CD8-positive, alpha-beta memory T cell (primary cell): Measurements from ENCODE around the gene ERICH3. TPM values are rescaled to one million over a fixed set of nuclear protein-coding genes. Genes with fewer than 3 reads are reported as not detected.
"Not testable (repeated sequence)": the region's sequence is repeated elsewhere in the genome, so short reads cannot be mapped to it uniquely, and the experiment has no call there.

Experiments
- CTCF ChIA-PET: fragments of 350-600 bp; sonication (Branson Sonifier 250); formaldehyde crosslinking; loops from one replicate; lab custom pipeline; 2021; ENCODE audit warnings: antibody characterized with exemption; lab: Charles Lee
- POLR2A ChIA-PET: fragments of 350-600 bp; sonication (Branson Sonifier 250); formaldehyde crosslinking; loops from one replicate; lab custom pipeline; 2021; ENCODE audit warnings: antibody characterized with exemption; lab: Charles Lee
- DNase-seq, 5 donors: peaks; one replicate each; pipeline versions ENCODE4 v3.0.0 to v3.0.0-alpha.2; 2020 to 2022; ENCODE audit warnings: mixed read lengths in 1 of 5
- H3K27ac ChIP-seq: one replicate; pipeline ENCODE4 v1.7.0; 2013; ENCODE audit warnings: low read depth, mild to moderate bottlenecking, low read length, moderate library complexity
- H3K27me3 ChIP-seq: 2 replicates; pipeline ENCODE4 v1.7.0; 2013; ENCODE audit warnings: low read length, mild to moderate bottlenecking; ENCODE audit not compliant: insufficient read depth, poor library complexity, severe bottlenecking
- H3K36me3 ChIP-seq: 2 replicates; pipeline ENCODE4 v1.7.0; 2013; ENCODE audit warnings: mild to moderate bottlenecking, low read length, moderate library complexity; ENCODE audit not compliant: insufficient read depth
- H3K4me1 ChIP-seq: 2 replicates; pipeline ENCODE4 v1.7.0; 2013; ENCODE audit warnings: mild to moderate bottlenecking, low read length, moderate library complexity; ENCODE audit not compliant: insufficient read depth
- H3K4me3 ChIP-seq: 2 replicates; pipeline ENCODE4 v1.7.0; 2013; ENCODE audit warnings: mild to moderate bottlenecking, low read length
- H3K9me3 ChIP-seq: 2 replicates; pipeline ENCODE4 v1.7.0; 2013; ENCODE audit warnings: mild to moderate bottlenecking, low read length
- H3K27ac Mint-ChIP-seq, 8 donors: one replicate each; pipeline ENCODE4 v1.8.0; 2020 to 2021; ENCODE audit warnings: mixed read lengths in 8 of 8, mild to moderate bottlenecking in 6 of 8, inconsistent platforms in 3 of 8, moderate library complexity in 3 of 8
- H3K27me3 Mint-ChIP-seq, 2 donors: one replicate each; pipeline ENCODE4 v1.8.0; 2020 to 2021; ENCODE audit warnings: mixed read lengths in 2 of 2, mild to moderate bottlenecking in 1 of 2, moderate library complexity in 1 of 2
- H3K36me3 Mint-ChIP-seq, 3 donors: one replicate each; pipeline ENCODE4 v1.8.0; 2020 to 2021; ENCODE audit warnings: mixed read lengths in 3 of 3, inconsistent platforms in 1 of 3, mild to moderate bottlenecking in 1 of 3
- H3K4me1 Mint-ChIP-seq, 3 donors: one replicate each; pipeline ENCODE4 v1.8.0; 2020 to 2021; ENCODE audit warnings: mixed read lengths in 3 of 3, inconsistent platforms in 1 of 3, mild to moderate bottlenecking in 1 of 3
- H3K4me3 Mint-ChIP-seq, 7 donors: one replicate each; pipeline ENCODE4 v1.8.0; 2020 to 2021; ENCODE audit warnings: mixed read lengths in 7 of 7, mild to moderate bottlenecking in 6 of 7, moderate library complexity in 4 of 7, inconsistent platforms in 2 of 7
- H3K9me3 Mint-ChIP-seq, 5 donors: one replicate each; pipeline ENCODE4 v1.8.0; 2020 to 2022; ENCODE audit warnings: mixed read lengths in 5 of 5, mild to moderate bottlenecking in 3 of 5, moderate library complexity in 2 of 5, inconsistent platforms in 1 of 5
- polyA plus RNA-seq: library from polyadenylated mRNA; unstranded; fragments of 300-500 nt; fragmentation: Illumina TruSeq; gene quantifications from one replicate; pipeline ENCODE4 v1.2.3, GENCODE V29; 2021
- total RNA-seq, 2 experiments: library from RNA; stranded (reverse); gene quantifications; one replicate each; pipeline ENCODE4 v1.2.3, GENCODE V29; 2021

The ERICH3 gene
- total and polyA plus RNA-seq, 3 experiments from 2014 or later: not detected

GRCh38 chr1:74677926-74678325 is 4.3 kb upstream of the ERICH3 start:
- H3K36me3 Mint-ChIP-seq: no peaks in the 10 kb centered on the region
- no peaks in the 10 kb centered on the region for H3K9me3 ChIP-seq
- POLR2A ChIA-PET: no interaction called here
- H3K9me3 Mint-ChIP-seq: no peaks in the 10 kb centered on the region
- no peak for DNase-seq
- no peaks in the 10 kb centered on the region for H3K4me1 ChIP-seq
- peaks cover 0 to 6% (median 0%) of the 10 kb centered on the region in 3 donors for H3K4me1 Mint-ChIP-seq
- H3K27ac Mint-ChIP-seq: no peak overlapping the region
- peaks cover 6% of the 10 kb centered on the region for H3K27me3 ChIP-seq
- H3K36me3 ChIP-seq: no peaks in the 10 kb centered on the region
- H3K27ac ChIP-seq: no peak overlapping the region
- no peak overlapping the region for H3K4me3 Mint-ChIP-seq
- H3K27me3 Mint-ChIP-seq: peaks cover 11 to 52% of the 10 kb centered on the region in 2 donors
- CTCF ChIA-PET: no interaction called here
- no peak overlapping the region for H3K4me3 ChIP-seq

- CTCF ChIA-PET: no interaction called here
- Mint-ChIP-seq H3K4me1 (peaks cover 0 to 6% (median 0%) of the 10 kb centered on the region in 3 donors), H3K9me3 (peaks cover 3 to 12% (median 10%) of the 10 kb centered on the region in 5 donors)
Measured at GRCh38 chr1:74674278-74675048, 871 bp upstream of the ERICH3 start.

GRCh38 chr1:74670866-74671265 is 2.7 kb downstream of the ERICH3 start:
- CTCF ChIA-PET, H3K36me3 ChIP-seq, H3K4me3 ChIP-seq, H3K4me1 ChIP-seq, DNase-seq, H3K27me3 ChIP-seq, H3K4me3 Mint-ChIP-seq, H3K27ac ChIP-seq, H3K36me3 Mint-ChIP-seq, H3K27ac Mint-ChIP-seq, POLR2A ChIA-PET, H3K9me3 ChIP-seq, H3K4me1 Mint-ChIP-seq: not testable (repeated sequence)
- peaks cover 18 to 41% of the 10 kb centered on the region in 2 donors for H3K27me3 Mint-ChIP-seq
- peaks cover 3 to 12% (median 10%) of the 10 kb centered on the region in 5 donors for H3K9me3 Mint-ChIP-seq

More at GRCh38 chr1:74674278-74675048, 871 bp upstream of the ERICH3 start:
- H3K27ac ChIP-seq: no peak overlapping the region
- Mint-ChIP-seq H3K27ac (no peak overlapping the region), H3K36me3 (no peaks in the 10 kb centered on the region), H3K27me3 (peaks cover 14 to 52% of the 10 kb centered on the region in 2 donors), H3K4me3 (no peak overlapping the region)
- no peak overlapping the region for H3K4me3 ChIP-seq
- DNase-seq: no peak
- H3K36me3 ChIP-seq: no peaks in the 10 kb centered on the region
- H3K27me3 ChIP-seq: peaks cover 6% of the 10 kb centered on the region
- H3K4me1 ChIP-seq: no peaks in the 10 kb centered on the region
- no peaks in the 10 kb centered on the region for H3K9me3 ChIP-seq
- POLR2A ChIA-PET: no interaction called here

GRCh38 chr1:74654708-74655107 is 18.9 kb downstream of the ERICH3 start:
- ChIA-PET POLR2A (no interaction called here), CTCF (no interaction called here)
- Histone ChIP-seq H3K36me3 (no peaks in the 10 kb centered on the region), H3K27me3 (no peaks in the 10 kb centered on the region), H3K4me1 (no peaks in the 10 kb centered on the region), H3K4me3 (no peak overlapping the region), H3K27ac (no peak overlapping the region), H3K9me3 (no peaks in the 10 kb centered on the region)
- Mint-ChIP-seq H3K36me3 (no peaks in the 10 kb centered on the region), H3K9me3 (peaks cover 0 to 2% (median 0%) of the 10 kb centered on the region in 5 donors), H3K27me3 (peaks cover 9 to 21% of the 10 kb centered on the region in 2 donors), H3K4me1 (no peaks in the 10 kb centered on the region), H3K4me3 (no peak overlapping the region), H3K27ac (no peak overlapping the region)
- DNase-seq: no peak

GRCh38 chr1:74652711-74653139 is 20.9 kb downstream of the ERICH3 start:
- Histone ChIP-seq H3K27ac (no peak overlapping the region), H3K4me1 (no peaks in the 10 kb centered on the region), H3K27me3 (no peaks in the 10 kb centered on the region), H3K9me3 (no peaks in the 10 kb centered on the region), H3K4me3 (no peak overlapping the region), H3K36me3 (no peaks in the 10 kb centered on the region)
- Mint-ChIP-seq H3K4me1 (no peaks in the 10 kb centered on the region), H3K4me3 (no peak overlapping the region), H3K27me3 (peaks cover 10 to 11% of the 10 kb centered on the region in 2 donors), H3K9me3 (peaks cover 0 to 2% (median 0%) of the 10 kb centered on the region in 5 donors), H3K36me3 (no peaks in the 10 kb centered on the region), H3K27ac (peak overlapping the region in 1 of 8 donors; percentile 62)
- DNase-seq: no peak
- CTCF ChIA-PET: no interaction called here
- POLR2A ChIA-PET: no interaction called here

GRCh38 chr1:74650561-74650960 is 23.0 kb downstream of the ERICH3 start:
- Mint-ChIP-seq H3K27ac (no peak overlapping the region), H3K36me3 (no peaks in the 10 kb centered on the region), H3K4me1 (no peaks in the 10 kb centered on the region), H3K9me3 (peaks cover 0 to 2% (median 0%) of the 10 kb centered on the region in 5 donors), H3K27me3 (peaks cover 11 to 17% of the 10 kb centered on the region in 2 donors), H3K4me3 (no peak overlapping the region)
- Histone ChIP-seq H3K4me1 (no peaks in the 10 kb centered on the region), H3K9me3 (no peaks in the 10 kb centered on the region), H3K27ac (no peak overlapping the region), H3K36me3 (no peaks in the 10 kb centered on the region), H3K4me3 (no peak overlapping the region), H3K27me3 (no peaks in the 10 kb centered on the region)
- DNase-seq: no peak
- CTCF ChIA-PET: no interaction called here
- POLR2A ChIA-PET: no interaction called here

- ChIA-PET POLR2A (no interaction called here), CTCF (no interaction called here)
- Histone ChIP-seq H3K4me1 (no peaks in the 10 kb centered on the region), H3K9me3 (no peaks in the 10 kb centered on the region), H3K4me3 (no peak overlapping the region), H3K36me3 (no peaks in the 10 kb centered on the region), H3K27ac (no peak overlapping the region), H3K27me3 (no peaks in the 10 kb centered on the region)
- no peak for DNase-seq
- H3K36me3 Mint-ChIP-seq: no peaks in the 10 kb centered on the region
- no peak overlapping the region for H3K27ac Mint-ChIP-seq
- no peak overlapping the region for H3K4me3 Mint-ChIP-seq
- H3K4me1 Mint-ChIP-seq: no peaks in the 10 kb centered on the region
- peaks cover 1 to 5% of the 10 kb centered on the region in 2 donors for H3K27me3 Mint-ChIP-seq
- no peaks in the 10 kb centered on the region for H3K9me3 Mint-ChIP-seq
Measured at GRCh38 chr1:74641876-74642275, 31.7 kb downstream of the ERICH3 start.

GRCh38 chr1:74641161-74641560 is 32.4 kb downstream of the ERICH3 start:
- Histone ChIP-seq H3K4me1 (no peaks in the 10 kb centered on the region), H3K27me3 (no peaks in the 10 kb centered on the region), H3K9me3 (no peaks in the 10 kb centered on the region), H3K4me3 (no peak overlapping the region), H3K27ac (no peak overlapping the region), H3K36me3 (no peaks in the 10 kb centered on the region)
- ChIA-PET CTCF (no interaction called here), POLR2A (no interaction called here)
- H3K36me3 Mint-ChIP-seq: no peaks in the 10 kb centered on the region
- no peak for DNase-seq
- no peaks in the 10 kb centered on the region for H3K4me1 Mint-ChIP-seq
- H3K27me3 Mint-ChIP-seq: peaks cover 1 to 8% of the 10 kb centered on the region in 2 donors
- H3K4me3 Mint-ChIP-seq: no peak overlapping the region
- H3K27ac Mint-ChIP-seq: no peak overlapping the region
- no peaks in the 10 kb centered on the region for H3K9me3 Mint-ChIP-seq
